GM19099 (cell line): ENCODE results near the gene SPPL2B.

ENCODE experiments used
- POLR2A ChIP-seq: IDR thresholded peaks from 3 replicates; pipeline ENCODE4 v1.6.1; 2011; ENCODE audit warnings: low read depth; ENCODE audit not compliant: insufficient read length; ENCODE audit errors: extremely low read depth

The SPPL2B gene

GRCh38 chr19:2328401-2329148 lies at the start of gene SPPL2B, which contains the start of gene LSM7:
Gene SPPL2B, plus strand, starts transcription at chr19:2328684. Its CDS starts 26 bp downstream, at chr19:2328710.
Gene LSM7, minus strand, starts transcription at chr19:2328586. Its CDS starts 20 bp downstream, at chr19:2328566.
- peak; percentile 91 for TF ChIP-seq POLR2A

- no peak for TF ChIP-seq POLR2A
These were observed 47.7 kb upstream of the SPPL2B start for GRCh38 chr19:2280633-2281264.

- TF ChIP-seq POLR2A: no peak
These were observed 46.2 kb upstream of the SPPL2B start, which contains the start of gene PEAK3 for GRCh38 chr19:2282062-2282861. Gene PEAK3, minus strand, starts transcription at chr19:2282175. Its CDS starts 1,244 bp downstream, at chr19:2280931.

GRCh38 chr19:2282862-2283237 lies 45.6 kb upstream of the SPPL2B start:
- no peak for TF ChIP-seq POLR2A

GRCh38 chr19:2283835-2284507 lies 44.5 kb upstream of the SPPL2B start:
- TF ChIP-seq POLR2A: no peak

- no peak for TF ChIP-seq POLR2A
These were observed 41.9 kb upstream of the SPPL2B start for GRCh38 chr19:2286402-2287140.

- no peak for TF ChIP-seq POLR2A
These were observed 40.7 kb upstream of the SPPL2B start for GRCh38 chr19:2287585-2288337.

- no peak for TF ChIP-seq POLR2A
These were observed 40.1 kb upstream of the SPPL2B start for GRCh38 chr19:2288338-2288817.

GRCh38 chr19:2288818-2289713 lies 39.4 kb upstream of the SPPL2B start:
- no peak for TF ChIP-seq POLR2A

GRCh38 chr19:2289714-2290435 lies 38.6 kb upstream of the SPPL2B start:
- no peak for TF ChIP-seq POLR2A

- no peak for TF ChIP-seq POLR2A
These were observed 37.9 kb upstream of the SPPL2B start for GRCh38 chr19:2290441-2291184.
